Uterus (tissue), 2 donors: ENCODE results near the gene SUGCT.

ENCODE experiments used
- CTCF ChIP-seq, 4 experiments: fragments of 200-600 bp in 2 of 4; fragments of 450-650 bp in 2 of 4; sonication (generic) in 2 of 4; IDR thresholded peaks; one replicate each; pipeline ENCODE4 v1.5.1; 2016 to 2019; ENCODE audit warnings: antibody characterized with exemption in 4 of 4, mild to moderate bottlenecking in 2 of 4, moderate library complexity in 1 of 4
- POLR2A ChIP-seq, 2 donors: fragments of 450-650 bp; IDR thresholded peaks; one replicate each; pipeline ENCODE4 v1.6.1; 2016; ENCODE audit warnings: antibody characterized with exemption in 2 of 2, mild to moderate bottlenecking in 1 of 2, moderate library complexity in 1 of 2

- no peak for TF ChIP-seq POLR2A (IDR thresholded peaks at IDR 0.05)
- TF ChIP-seq CTCF (IDR thresholded peaks at IDR 0.05) = no peak
Observed at GRCh38 chr7:40393660-40394059, 258.9 kb downstream of the SUGCT start.
